HG03457 (cell line): ENCODE results near the gene ZRANB3.

Experiments used
- ATAC-seq: cut with Tn5 transposase; IDR thresholded peaks from one replicate; pipeline ENCODE4 v1.9.1; 2021; ENCODE audit warnings: moderate number of reproducible peaks; ENCODE audit not compliant: unreplicated experiment

Gene ZRANB3

DNA sequence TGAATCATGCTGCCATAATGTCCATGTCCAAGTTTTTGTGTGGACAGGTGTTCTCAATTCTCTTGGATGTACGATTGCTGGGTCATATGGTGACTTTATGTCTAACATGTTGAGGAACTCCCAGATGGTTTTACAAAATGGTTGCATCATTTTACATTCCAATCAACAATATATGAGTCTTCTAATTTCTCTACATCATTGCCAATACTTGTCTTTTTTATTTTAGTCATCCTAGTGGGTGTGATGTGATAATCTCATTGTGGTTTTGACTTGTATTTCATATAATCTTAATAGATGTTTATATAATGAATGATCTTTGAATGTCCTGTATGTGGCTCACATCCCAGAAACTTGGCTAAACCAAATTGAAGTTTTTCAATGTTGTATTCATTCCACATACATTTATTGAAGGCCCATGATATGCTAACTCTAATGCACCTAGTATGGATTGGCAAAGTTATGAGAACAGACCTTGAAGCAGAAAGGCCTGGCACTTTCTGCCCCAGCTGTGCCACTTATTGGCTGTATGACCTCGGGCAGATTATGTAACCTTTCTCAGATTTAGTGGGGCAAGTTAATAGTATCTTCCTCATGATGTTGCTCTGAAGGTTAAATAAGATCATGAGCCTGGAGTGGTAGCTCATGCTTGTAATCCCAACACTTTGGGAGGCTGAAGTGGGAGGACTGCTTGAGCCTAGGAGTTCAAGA, 273.5 kb downstream of the ZRANB3 start:
- ATAC-seq, result no peak

DNA sequence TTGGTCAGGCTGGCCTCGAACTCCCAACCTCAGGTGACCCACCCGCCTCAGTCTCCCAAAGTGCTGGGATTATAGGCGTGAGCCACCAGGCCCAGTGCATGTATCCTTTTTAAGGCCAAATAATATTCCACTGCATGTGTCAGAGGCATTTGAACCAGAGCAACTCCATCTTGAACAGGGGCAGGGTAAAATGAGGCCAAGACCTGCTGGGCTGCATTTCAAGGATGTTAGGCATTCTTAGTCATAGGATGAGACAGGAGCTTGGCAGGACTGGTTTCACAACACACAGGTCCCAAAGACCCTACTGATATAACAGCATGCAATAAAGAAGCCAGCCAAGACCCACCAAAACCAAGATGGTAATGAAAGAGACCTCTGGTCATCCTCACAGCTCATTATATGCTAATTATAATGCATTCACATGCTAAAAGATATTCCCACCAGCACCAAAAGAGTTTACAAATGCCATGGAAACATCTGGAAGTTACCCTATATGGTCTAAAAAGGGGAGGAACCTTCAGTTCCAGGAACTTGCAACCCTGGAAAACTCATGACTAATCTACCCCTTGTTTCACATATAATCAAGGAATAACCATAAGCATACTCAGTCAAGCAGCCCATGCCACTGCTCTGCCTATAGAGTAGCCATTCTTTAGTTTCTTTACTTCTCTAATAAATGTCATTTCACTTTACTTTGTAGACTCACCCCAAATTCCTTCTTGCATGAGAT, 274.3 kb downstream of the ZRANB3 start:
- ATAC-seq, result no peak

DNA sequence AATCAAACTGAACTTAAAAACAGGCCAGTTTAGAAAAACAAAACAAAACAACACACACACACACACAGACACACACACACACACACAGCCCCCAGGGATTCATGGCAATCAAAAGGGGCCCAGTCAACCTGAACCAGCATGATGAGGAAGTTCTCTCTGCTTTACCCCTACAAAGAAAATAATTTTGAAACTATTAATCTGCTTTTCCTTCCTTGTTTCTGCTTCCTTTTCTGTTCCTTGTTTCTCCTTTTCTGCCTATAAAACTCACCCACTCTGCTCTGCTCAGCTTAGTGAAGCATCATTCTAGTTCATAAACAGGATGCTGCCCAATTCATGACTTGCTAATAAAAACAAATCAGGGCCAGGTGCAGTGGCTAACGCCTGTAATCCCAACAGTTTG, 275.8 kb downstream of the ZRANB3 start:
- no peak for ATAC-seq

DNA sequence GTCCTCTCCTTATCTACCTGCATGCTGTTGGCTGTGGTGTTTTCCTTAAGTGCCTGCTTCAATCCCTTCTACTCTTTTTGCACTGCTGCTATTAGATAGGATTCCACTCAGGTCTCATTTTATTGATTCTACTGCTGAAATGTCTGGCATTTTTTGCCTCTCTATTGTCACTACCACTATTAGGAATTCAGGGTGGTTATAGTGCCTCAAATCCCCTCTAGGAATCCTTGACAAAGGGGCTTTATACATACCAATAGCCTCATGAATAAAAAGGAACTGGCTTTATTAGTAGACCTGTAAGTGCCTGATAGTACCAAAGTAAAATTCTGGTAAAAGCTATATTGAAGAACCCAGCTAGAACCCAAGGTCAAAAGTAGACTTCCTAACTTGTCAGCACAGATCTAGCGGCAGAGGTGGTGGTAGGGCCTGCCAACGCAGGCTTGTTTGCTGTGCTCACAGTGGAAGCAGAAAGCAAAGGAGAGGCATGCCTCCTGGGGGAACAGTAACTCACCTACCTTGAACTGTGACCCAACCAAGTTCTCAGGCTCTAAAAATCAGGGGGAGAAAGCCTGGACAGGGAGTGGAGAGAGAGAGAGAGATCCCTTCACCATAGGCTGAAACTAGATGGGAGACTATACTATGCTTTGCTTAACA, 278.1 kb downstream of the ZRANB3 start:
- ATAC-seq, result no peak

DNA sequence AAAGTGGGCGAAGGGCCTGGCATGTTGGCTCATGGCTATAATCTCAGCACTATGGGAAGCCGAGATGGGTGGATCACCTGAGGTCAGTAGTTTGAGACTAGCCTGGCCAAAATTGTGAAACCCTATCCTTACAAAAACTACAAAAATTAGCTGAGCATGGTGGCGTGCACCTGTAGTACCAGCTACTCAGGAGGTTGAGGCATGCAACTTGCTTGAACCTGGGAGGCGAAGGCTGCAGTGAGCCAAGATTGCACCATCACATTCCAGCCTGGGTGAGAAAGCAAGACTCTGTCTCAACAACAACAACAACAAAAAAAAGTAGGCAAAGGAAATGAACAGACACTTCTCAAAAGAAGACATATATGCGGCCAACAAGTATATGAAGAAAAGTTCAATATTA, 282.4 kb downstream of the ZRANB3 start:
- ATAC-seq, result no peak

DNA sequence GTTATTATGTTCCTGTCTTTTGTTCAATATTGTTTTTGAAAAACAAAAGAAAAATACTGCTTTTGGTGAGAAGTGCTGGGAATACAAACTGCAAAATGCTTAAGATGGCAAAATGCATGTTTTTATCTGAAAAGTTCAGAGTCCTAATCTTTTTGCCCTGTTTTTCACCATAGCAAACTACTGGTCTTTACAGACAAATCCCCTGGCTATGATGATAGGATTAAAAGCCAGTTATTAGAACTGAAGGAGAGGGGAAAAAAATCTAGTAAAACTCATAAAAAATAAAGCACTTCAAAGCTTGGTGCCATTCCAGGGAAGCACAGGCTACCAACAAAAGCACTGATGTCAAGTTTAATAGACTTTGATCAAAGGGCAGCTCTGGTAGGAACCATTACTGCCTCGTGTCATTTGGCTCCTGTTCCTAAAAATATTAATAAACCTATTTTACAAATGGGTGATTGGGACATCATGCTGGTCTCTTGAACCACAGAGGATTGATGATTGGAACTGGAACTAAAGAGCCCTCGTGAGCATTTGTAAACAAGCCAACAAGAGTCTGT, 284.2 kb downstream of the ZRANB3 start:
- no peak for ATAC-seq

DNA sequence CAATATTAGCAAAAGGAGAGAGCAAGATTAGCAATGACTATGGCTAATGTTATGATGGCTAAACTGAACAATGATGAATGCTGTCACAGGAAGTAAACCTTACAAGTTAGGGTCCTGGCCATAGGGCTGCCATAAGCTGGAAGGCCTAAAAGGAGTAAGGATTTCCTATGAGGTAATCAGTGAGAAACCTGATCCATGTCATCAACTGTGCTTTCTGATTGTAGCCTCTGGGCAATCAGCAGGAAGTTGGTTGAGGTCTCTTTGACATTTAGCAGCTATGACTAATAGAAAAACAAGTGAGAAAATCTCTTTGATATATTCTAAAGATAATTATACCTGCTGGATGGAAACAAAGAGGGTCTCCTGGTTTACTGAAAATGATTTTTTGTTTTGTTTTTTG, 285.9 kb downstream of the ZRANB3 start:
- no peak for ATAC-seq

DNA sequence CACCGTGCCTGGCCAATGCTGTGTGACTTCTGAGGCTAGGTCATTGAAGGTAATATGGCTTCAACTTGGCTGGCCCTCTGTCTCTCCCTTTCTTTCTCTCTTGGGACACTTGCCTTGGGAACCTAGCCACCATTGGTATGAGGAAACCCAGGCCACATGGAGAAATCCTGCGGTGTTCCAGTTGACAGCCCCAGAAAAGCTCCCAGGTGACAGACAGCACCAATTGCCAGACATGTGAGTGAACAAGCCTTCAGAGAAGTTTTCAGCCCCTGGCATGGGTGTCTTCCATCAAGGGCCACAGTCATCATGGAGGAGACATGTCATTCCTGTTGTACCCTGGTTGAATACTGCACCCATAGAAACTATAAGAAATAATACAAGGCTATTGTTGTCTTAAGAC, 292.4 kb downstream of the ZRANB3 start:
- ATAC-seq, result no peak

DNA sequence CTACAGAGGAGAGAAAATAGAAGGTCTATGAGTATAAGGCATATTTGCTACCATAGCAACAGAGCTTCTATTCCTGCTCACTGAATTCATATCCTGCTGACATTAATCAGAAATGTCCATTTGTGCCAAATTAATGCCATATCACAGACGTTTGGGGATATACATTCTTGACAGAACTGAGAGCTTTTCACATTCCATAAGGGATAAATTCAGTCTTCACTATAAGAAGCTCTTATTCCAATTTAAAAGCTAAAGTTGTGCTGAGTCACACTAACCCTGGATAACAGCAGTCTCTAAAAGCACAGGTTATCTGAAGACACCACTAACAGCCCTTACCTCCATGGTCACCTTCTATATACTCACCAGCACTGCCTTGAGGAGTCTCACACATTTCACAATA, 300.9 kb downstream of the ZRANB3 start:
- no peak for ATAC-seq

DNA sequence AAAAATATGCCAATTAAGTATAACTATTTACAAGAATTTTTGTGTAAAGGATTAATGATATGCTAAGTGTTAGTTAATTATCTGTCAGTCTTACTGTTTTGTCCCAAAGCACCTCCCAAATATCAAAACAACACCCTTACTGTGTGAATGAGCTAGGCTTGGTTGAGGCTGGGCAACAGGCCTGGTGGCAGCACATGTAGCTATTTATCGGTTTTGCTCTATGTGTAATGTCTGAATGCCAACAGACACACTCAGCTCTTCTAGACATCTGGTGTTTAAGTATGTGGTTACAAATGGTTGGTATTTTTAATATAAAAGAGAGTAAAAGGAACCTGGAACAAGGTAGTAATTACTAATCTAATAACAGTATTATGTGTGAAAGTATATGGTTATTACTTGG, 303.6 kb downstream of the ZRANB3 start:
- ATAC-seq, result no peak

DNA sequence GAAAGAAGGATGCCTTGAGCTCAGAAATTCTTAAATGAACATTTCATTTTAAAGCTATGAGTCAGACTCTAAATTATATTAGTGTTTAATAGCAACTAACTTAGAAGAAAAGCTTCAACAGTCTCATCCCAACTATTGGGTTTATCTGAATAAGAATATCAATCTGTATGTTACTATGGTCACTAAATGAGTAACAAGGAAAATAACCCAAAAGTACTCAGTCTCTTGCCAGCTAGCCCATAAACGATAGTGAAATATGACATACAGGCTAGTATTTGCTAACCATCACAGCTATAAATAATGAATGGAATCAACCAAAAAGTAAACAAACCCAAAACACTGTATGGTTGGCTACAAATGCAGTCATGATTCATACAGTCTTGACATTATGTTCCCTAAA, 304.1 kb downstream of the ZRANB3 start:
- no peak for ATAC-seq

DNA sequence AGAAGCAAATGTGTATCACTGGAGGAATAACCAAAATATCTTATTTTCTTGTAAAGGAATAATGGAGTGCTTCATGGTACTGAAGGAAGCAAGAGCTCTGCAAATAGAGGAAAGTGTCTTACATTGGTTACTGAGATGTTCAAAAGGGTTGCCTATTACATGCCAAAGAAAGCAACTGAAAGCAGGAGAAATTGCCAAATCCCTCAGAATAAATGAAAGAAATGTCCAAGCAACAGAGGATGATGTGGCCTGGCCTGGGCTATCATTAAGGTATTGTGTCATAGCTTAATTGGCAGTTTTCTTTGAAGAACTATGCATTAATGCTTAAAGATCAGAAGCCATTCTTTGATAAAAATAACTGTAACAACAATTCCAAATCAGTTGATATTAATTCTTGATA, 305.2 kb downstream of the ZRANB3 start:
- ATAC-seq, result no peak

DNA sequence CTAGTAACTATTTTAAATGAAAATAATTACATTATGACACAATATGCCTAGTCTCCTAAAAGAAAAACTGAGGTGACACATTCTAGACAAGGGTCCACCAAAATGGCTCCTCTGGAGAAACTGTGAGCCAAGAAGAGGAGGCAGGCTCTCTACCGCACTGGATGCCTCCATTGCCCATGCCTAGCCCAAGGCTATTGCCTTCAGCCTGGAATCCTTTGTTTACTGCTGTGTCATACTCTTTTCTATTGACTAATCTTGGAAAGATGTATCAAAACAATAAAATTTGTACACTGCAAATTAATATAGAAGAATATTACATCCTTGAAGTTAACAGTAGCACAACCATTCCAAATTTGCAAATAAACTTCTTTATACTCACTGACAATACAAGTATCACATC, 311.8 kb downstream of the ZRANB3 start:
- ATAC-seq, result no peak

DNA sequence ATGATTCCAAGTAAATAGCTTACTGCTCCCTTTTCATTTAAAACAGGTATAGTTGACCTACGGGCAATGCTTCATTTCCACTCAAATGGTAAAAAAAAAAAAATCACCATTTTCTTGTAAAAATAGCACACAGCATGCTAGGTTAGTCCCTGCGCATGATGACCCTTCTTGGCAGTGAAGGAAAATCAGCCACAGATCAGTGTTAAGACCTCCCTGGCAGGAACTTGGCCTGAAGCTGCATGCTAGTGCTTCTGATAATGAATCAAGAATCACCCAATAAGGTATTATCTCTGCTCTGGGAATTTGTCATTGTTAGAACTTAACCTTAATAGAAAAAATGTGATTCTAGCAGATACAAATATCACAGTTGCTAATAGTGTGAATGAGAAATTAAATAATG, 312.6 kb downstream of the ZRANB3 start:
- ATAC-seq, result no peak

DNA sequence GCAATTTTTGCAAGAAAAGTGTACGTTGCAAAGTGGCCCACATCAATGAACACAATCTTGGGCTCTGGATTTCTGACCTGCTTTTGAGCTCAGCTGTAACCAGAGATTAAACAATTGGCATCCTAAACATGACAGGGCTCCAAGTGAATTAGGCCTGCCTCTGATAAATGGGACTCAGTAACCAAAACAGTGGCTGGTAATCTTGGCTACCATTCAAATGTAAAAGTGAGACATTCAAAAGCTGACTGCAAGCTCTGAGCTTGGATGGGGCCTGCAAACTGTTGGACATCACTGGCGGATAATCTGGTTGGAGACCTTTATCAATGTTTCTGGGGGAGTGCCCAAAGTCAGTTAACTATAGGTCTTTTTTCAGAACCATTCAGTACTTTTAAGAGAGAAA, 318.3 kb downstream of the ZRANB3 start:
- ATAC-seq, result no peak

DNA sequence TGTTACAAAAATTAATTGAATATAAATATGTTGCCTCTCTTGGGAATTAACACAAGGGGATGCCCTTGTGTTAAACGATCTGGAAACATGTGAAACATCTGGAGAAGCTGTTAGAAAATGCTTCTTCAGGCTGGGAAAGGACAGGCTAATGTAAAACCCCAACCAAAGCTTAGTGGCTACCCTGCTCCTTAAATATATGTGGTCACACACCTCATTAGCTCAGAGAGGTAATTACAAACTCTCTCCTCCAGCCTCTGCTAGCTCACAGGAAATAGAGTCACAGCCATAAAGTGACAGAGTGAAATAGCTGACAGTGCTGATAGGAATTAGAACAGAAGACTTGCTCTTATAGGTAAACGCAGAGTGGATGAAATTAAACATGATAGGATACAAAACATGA, 323.0 kb downstream of the ZRANB3 start:
- no peak for ATAC-seq

DNA sequence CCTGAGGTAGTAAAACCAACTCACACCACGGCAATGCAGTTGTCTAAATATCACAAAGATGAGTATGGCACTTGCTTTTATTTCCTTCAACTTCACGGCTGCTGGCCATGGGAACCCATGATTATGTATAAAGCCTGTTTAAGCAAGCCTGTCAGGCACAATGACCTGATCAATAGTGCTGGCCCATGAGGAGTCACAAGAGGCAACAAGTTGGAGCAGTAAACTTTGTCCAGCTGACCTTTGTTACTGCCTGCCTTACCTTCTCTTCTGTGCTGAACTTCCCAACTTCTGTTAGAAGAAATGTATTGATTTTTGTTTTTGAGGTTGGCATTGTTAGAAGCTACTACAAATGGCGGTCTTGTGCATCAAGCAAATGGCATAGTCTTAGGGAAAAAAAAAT, 327.1 kb downstream of the ZRANB3 start:
- ATAC-seq, result no peak

DNA sequence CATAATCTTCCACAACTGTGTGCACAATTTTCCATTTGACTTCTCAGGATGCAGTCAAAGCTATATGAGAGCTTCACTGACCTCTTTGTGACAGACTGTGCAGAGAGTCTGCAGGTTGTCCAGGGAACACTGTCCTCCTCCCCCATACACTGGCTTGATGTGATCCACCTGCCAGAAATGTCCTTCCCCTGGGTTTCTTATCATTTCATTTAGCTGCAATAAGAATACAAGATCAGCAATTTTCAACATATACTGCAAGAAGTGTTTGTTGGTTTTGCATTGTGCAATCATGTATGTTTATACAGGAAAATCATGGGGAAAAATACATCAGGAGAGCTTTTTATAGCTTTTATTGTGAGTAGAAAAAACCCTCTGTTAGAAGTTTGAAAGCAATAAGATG, 328.3 kb downstream of the ZRANB3 start:
- no peak for ATAC-seq

DNA sequence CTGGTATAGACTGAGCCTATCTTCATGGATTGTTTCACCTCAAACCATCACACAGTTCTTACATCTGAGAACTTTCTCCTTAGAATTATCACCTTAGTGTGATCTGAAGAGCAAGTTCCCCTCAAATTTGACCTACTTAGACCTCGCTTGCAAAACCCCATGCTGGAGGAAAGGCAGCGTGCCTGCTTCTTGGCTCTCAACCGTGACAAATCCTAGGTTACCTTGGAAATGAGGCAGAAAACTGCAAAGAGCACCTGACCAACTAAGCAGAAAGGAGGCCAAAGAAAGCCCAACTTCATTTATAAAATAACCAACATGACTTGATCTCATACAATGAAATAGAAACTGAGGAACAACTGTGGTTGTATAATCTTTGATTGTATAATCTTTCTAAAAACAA, 332.5 kb downstream of the ZRANB3 start:
- ATAC-seq, result no peak

DNA sequence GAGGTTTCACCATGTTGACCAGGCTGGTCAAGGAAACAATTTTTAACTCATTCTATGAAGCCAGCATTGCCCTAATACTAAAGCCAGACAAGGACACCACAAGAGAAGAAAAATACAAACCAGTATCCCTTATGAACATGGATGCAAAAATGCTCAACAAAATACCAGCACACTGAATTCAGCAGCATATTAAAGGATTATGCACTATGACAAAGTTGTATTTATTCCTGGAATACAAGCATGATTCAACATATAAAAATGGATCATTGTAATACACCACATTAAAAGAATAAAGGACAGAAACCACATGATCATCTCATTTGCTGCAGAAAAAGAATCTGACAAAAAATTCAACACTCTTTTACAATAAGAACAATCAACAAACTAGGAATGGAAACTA, 340.2 kb downstream of the ZRANB3 start:
- ATAC-seq, result no peak

DNA sequence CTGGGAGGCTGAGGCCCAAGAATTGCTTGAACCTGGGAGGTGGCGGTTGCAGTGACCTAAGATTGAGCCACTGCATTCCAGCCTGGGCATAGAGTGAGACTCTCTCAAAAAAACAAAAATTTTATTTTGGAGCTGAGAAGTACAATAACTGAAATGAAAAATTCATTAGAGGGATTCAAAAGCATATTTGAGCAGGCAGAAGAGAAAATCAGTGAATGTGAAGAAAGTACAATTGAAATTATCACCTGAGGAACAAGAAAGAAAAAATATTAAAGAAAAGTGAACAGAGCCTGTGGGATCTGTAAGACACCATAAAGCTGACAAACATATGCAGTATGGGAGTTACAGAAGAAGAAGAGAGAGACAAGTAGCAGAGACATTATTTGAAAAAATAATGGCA, 341.9 kb downstream of the ZRANB3 start:
- ATAC-seq, result no peak

DNA sequence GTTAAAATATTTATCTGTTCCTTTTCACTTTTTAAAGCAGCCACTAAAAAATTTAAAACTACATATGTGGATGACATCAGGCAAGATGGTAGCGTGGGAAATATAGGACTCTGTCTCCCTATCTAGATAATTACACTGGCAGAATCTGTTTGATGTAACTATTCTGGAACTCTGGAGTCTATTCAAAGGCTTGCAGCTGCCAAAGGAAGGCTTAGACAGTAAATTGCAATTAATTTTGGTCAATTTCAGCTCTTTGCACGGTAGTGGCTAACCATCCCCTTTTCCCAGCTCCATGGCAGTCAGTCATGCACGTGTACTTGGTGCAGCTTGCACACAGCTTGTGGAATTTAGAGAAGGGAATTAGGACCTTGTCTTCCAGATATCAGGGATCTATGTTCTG, 343.7 kb downstream of the ZRANB3 start:
- ATAC-seq, result no peak
